Measurements from ENCODE around the gene IFT80. TPM values are rescaled to one million over a fixed set of nuclear protein-coding genes. Genes with fewer than 3 reads are reported as not detected.

IFT80 gene
- total and polyA plus RNA-seq, 10 of the 15 experiments (the other 5 are each of a cell fraction or from before 2014, with no cell fraction given), result 6.5 to 21.5 (median 14.1) TPM

- Histone ChIP-seq H2AFZ (ENCODE audit: control insufficient read depth, low read depth, low read length) (no peak overlapping the region), H3K4me1 (ENCODE audit: control insufficient read depth, insufficient read depth, low read length) (no peaks in the 10 kb centered on the region), H3K79me2 (ENCODE audit: control insufficient read depth, insufficient read depth, low read length) (no peaks in the 10 kb centered on the region), H3K27ac (ENCODE audit: control insufficient read depth, insufficient read depth) (no peak overlapping the region), H3K4me3 (no peak overlapping the region), H3K4me2 (ENCODE audit: control insufficient read depth, insufficient read depth) (no peak overlapping the region), H3K27me3 (replicated peaks in 1 of 2; ENCODE audit: control insufficient read depth in 2 of 2, insufficient read depth in 2 of 2, low read length in 1 of 2) (no peaks in the 10 kb centered on the region; a peak in 1 of 4 replicates), H3K9me3 (replicated peaks; ENCODE audit: control insufficient read depth, insufficient read depth, low read length) (no peaks in the 10 kb centered on the region), H4K20me1 (ENCODE audit: control insufficient read depth, insufficient read depth) (no peaks in the 10 kb centered on the region), H3K9ac (ENCODE audit: control insufficient read depth, insufficient read depth, low read length) (no peak overlapping the region), H3K36me3 (ENCODE audit: control insufficient read depth in 2 of 2, insufficient read depth in 2 of 2, low read length in 1 of 2) (no peaks in the 10 kb centered on the region)
- no peak for ATAC-seq
- SMC1A ChIA-PET (ENCODE audit: uncharacterized antibody, unreplicated experiment), result no interaction called here
- intact Hi-C loops (cut with micrococcal nuclease; ENCODE audit: unreplicated experiment) (no loop called here), in situ Hi-C loops (cut with MboI) (no loop called here)
- no TSS peak for BruUV-seq (replicated peaks)
- RAD21 ChIA-PET (ENCODE audit: unreplicated experiment), result no interaction called here
- FAIRE-seq, result no peak
- POLR2A ChIA-PET, result no interaction called here
- 10% methylated on average over 3 of the region's 3 CpGs for WGBS (ENCODE audit: insufficient coverage, insufficient replicate concordance, low lambda C conversion rate, missing lambda C conversion rate)
- CTCF ChIA-PET, result no interaction called here
- DNase-seq (ENCODE audit: low read depth, low spot score), result no peak
- TF ChIP-seq ZNF274 (IDR thresholded peaks at IDR 0.05; ENCODE audit: insufficient read depth, insufficient read length) (no peak), BCLAF1 (IDR thresholded peaks at IDR 0.05) (no peak), CEBPZ (IDR thresholded peaks at IDR 0.05; ENCODE audit: low read depth, low read length) (no peak), NR2C1 (IDR thresholded peaks at IDR 0.05) (no peak), CBX3 (IDR thresholded peaks at IDR 0.05; ENCODE audit: borderline replicate concordance, low read depth) (no peak), MEF2B (IDR thresholded peaks at IDR 0.05; ENCODE audit: partially characterized antibody, poor library complexity, severe bottlenecking) (no peak), DPF2 (IDR thresholded peaks at IDR 0.05) (no peak), CHD4 (IDR thresholded peaks at IDR 0.05) (no peak), ZBTB40 (IDR thresholded peaks at IDR 0.05; ENCODE audit: borderline replicate concordance) (no peak), ELK1 (IDR thresholded peaks at IDR 0.05; ENCODE audit: low read depth, low read length) (no peak), USF1 (IDR thresholded peaks at IDR 0.05; ENCODE audit: borderline replicate concordance, extremely low read length, insufficient read depth, low read depth, low read length) (no peak), KAT2A (conservative IDR thresholded peaks at IDR 0.05; ENCODE audit: control insufficient read depth, low read depth, low read length) (no peak)
Observed at GRCh38 chr3:160232014-160232413, 167.0 kb downstream of the IFT80 start.

All from GM12878 (cell line).